ENCODE results near the gene MYO1H.
"Not testable (repeated sequence)": the region's sequence is repeated elsewhere in the genome, so short reads cannot be mapped to it uniquely, and the experiment has no call there.

MYO1H gene

DNA sequence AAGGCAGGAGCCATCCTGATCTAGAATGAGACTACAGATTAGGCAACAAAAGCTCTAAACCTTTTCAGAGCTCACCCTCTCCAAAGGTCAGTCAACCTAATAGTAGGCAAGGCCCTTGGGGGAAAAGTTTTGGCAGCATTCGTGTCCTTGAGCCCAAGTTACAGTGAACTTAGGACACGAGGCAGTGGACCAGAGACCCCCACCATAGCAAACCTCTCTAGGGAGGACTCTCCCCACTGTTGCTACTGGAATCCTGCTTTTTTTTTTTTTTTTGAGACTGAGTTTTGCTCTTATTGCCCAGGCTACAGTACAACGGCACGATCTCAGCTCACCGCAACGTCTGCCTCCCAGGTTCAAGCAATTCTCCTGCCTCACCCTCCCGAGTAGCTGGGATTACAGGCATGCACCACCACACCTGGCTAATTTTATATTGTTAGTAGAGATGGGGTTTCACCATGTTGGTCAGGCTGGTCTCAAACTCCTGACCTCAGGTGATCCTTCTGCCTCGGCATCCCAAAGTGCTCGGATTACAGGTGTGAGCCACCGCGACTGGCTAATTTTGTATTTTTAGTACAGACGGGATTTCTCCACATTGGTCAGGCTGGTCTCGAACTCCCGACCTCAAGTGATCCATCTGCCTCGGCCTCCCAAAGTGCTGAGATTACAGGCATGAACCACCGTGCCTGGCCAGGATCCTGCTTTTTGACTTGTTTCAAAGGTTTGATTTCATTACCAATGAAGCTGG is 126.0 kb downstream of the MYO1H start:
- not testable (repeated sequence) for DNase-seq (ENCODE audit: low spot score)

DNA sequence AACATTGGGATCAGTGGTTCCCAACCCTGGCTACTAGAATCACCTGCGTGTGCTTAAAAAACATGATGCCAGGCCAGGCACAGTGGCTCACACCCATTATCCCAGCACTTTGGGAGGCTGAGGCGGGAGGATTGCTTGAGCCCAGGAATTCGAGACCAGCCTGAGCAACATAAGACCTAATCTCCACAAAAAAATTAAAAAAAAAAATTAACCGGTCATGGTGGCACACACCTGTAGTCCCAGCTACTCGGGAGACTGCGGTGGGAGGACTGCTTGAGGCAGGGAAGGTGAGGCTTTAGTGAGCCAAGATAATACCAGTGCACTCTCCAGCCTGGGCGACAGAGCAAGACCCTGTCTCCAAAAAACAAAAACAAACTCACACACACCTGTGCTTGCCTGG is 127.4 kb downstream of the MYO1H start:
- no peak for DNase-seq (ENCODE audit: low spot score)

DNA sequence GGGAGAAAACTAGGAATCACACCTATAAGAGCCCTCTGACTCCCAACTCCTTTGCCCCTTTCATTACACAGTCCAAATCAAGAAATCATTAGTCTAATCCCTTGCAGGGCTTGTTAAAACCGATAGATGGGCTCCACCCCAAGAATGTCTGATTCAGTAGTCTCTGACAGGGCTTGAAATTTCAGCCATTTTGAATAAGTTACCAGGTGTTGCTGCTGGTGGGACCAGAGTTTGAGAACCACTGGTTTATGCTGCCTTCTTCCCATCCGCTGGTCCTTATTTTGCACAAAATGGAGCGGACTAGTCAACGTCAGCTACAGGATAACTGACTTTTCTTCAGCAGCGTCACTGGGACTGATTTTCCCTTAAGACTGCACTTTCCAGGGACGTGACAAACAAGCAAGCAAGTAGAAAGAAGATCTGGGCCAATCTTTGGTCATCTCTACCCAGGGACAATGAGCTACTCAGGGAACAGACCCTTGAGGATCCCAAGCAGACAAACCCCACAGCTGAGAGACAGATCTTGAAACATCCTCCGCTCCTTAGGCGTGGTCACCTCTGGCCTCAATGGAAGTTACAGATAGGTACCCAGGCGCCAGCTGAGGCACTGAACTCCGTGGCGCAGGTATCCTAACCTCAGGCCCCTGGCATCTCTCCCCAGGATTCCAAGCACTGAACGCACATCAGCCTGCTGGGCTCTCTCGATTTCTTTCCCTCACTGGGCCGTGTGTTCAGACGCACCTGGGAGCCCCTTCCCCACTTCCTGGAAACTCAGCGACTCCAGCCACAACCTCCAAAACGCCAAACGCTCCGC is 128.5 kb downstream of the MYO1H start:
- no peak for DNase-seq (ENCODE audit: low spot score)

DNA sequence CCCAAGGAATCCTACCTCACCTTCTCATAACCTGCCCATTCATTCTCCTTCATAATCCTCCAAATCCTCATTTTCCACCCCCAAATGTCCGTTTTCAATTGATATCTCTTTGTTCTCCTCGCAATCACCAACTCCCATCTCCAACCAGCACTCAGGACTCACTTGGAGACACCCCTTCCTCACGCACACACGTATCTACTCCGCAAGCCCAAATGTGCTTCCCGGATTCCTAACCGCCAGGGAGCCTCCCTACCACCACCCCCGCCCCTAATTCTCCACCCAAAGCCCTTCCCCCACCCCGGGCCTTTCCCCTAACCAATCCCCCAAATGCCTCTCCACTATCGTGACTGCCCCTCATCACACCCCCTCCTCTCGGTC is 129.1 kb downstream of the MYO1H start:
- no peak for DNase-seq (ENCODE audit: low spot score)

DNA sequence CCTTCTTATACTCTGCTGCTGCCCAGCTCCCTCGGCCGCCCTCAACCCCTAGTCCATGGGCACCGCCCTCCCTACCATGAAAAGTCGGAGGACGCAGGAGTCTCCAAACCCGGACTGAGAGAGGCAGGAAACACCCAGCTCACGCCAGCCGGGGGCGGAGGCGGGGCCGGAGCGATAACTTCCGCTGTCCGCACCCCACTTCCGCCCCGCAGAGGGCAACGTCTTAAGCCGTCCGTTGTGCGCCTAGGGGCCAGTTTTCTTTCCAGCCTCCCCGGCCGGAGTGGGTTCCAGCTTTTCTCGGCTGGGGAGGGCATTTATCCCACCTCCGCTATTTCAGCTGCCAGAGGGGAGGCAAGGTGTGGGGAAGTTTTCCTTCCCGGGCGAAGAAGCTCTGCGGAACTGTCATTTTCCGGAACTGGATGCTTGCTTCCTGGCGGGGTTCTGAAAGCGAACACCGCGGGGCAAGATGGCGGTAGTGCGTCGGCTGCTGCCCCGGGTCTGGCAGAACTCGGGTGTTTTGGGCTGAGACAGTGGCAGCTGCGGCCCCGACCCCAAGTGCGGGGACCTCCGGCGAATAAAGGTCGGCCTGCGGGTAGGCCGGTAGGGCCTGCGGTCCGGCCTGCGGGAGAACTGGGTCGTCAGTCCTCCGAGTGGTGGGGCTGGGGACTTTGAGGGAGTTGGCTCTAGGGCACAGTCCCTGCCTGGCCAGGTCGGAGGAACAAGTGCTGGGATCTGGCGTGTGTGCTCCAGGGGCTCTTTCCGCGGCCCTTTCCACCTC is 129.7 kb downstream of the MYO1H start, which contains the start of the genes KCTD10 and UBE3B:
Gene KCTD10 (minus strand): TSS at position 116 of the 778 bp plus-strand sequence. CDS start 38 bp downstream, at position 78.
Gene UBE3B (plus strand): TSS at position 450 of the 778 bp plus-strand sequence. CDS start 5,918 bp downstream, outside the sequence.
- DNase-seq (ENCODE audit: low spot score), result peak; percentile 92

DNA sequence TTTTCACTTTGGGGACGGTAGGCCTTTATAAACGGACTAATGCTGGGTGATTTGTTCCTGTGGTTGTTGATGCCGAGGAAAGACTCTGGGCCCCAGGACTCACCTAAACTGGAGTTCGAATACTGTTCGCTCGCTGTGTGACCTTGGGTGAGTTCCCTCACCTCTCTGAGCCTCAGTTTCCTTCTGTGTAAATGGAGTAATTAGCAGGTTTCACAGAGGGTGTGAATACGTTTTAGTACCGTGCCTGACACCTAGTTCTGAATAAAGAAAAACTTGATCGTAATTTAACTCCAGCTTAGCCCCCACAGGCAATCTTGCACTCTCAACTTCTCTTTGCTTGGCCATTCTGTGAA is 130.2 kb downstream of the MYO1H start:
- no peak for DNase-seq (ENCODE audit: low spot score)

DNA sequence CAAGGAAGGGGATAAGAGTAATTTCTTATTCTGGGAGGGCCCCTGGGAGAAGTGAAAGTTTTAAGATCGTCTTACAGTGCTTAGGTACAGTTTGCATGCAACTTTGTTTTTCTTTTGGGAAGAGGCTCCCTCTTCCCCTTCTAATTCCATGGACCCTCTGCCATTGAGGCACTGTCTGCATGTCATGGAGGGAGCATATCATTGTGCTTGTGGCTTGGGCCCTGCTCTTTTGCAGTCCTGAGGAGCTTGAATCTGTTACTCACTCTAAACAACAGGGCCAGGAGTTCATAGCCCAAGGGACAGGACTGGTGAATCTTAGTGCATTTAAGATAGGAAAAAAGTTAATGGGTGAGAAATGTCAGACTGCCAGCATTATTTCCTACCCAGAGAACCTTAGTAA is 132.1 kb downstream of the MYO1H start:
- no peak for DNase-seq (ENCODE audit: low spot score)

DNA sequence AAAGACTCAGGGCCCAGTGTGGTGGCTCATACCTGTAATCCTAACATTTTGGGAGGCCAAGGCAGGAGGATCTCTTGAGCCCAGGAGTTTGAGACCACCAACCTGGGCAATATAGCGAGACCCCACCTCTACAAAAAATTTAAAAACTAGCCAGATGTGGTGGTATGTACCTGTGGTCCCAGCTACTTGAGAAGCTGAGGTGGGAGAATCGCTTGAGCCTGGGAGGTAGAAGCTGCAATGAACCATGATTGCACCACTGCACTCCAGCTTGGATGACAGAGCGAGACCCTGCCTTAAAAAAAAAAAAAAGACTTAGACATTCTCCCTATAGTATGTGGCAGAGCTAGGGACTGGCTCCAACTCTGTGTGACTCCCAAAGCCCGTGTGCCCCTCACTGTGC is 132.7 kb downstream of the MYO1H start:
- no peak for DNase-seq (ENCODE audit: low spot score)

DNA sequence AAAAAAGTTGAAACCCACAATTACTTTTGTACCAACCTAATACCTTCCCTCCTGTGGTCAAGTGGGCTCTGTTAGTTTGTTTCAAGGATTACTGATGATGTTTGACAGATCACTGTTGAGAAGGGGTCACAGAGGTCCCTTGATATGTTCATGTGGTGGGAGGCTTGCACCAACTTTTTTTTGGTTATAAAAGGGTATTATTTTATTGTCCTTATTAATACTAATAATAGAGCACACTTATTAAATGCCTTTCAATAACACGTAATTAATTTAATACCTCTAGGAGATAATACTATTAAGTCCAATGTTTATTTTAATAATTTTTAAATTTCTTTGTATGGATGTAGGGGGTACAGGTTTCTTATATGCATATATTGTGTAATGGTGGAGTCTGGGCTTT is 134.2 kb downstream of the MYO1H start:
- DNase-seq (ENCODE audit: low spot score), result no peak

DNA sequence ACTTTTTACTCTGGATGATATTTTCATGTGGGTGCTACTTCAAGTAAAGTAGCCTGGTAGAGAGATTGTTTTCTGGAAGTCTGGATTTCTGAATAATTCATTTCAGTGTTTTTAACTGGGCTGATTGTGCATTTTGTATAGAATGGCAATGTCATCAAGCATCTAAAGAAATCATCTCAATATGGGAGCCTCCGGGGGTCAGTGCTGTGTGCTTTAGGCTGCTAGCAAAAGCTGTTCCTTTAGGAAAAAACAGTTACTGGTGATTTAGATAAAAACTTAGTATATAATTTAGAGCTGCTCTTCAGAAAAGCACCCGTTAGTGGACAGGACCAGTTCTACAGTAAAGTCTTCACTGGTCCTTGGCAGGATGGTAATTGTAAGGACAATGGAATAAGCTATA is 134.8 kb downstream of the MYO1H start:
- DNase-seq (ENCODE audit: low spot score), result no peak

DNA sequence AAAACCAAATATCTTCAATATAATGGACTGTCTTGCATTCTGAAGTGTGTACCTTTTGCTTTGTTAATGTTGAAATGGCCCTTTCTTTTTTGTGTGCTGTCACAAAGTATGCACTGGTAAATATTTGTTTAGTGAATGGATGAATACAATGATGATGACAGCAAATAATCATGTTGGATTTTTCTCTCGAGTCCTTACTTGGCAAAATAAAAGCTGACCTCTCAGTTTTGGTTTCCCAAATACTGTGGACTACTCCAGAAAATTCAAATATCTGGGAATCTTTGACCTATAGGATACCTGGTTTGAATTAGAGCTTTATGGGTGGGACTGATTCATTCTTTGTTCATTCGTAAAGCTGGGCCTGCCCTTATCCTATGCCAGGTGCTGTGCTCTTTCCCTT is 135.2 kb downstream of the MYO1H start:
- DNase-seq (ENCODE audit: low spot score), result no peak

DNA sequence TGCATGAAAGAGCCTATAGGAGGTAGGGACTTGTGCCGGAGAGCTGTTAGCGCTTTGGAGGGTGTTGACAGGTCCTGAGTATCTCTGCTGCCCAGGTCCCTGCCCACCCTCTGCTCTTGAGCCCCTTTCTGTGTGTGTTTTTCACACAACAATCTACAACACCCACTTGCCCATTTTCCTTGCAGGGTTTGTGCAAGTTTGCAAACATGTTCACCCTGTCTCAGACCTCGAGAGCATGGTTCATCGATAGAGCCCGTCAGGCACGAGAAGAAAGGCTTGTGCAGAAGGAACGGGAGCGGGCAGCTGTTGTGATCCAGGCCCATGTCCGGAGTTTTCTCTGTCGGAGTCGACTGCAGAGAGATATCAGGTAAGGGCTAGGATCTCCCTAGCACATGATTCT is 135.6 kb downstream of the MYO1H start:
- no peak for DNase-seq (ENCODE audit: low spot score)

DNA sequence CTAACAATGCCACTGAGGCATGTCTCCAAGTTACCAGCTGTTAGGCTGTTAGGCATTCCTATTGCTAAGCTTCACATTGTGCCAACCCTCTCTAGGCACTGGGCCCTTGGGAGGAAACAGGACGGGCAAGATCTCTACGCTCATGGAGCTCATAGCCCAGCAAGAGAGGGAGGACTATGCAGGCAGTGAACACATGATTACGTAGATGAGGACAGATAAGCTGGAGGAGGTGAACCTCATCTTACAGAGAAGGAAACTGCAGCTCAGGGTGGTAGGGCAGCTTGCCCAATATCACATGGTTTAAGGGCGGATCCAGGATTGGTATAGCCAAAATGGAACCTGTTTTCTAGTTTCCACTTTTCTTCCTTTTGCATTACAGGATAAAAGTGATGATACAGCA is 137.5 kb downstream of the MYO1H start:
- DNase-seq (ENCODE audit: low spot score), result no peak

DNA sequence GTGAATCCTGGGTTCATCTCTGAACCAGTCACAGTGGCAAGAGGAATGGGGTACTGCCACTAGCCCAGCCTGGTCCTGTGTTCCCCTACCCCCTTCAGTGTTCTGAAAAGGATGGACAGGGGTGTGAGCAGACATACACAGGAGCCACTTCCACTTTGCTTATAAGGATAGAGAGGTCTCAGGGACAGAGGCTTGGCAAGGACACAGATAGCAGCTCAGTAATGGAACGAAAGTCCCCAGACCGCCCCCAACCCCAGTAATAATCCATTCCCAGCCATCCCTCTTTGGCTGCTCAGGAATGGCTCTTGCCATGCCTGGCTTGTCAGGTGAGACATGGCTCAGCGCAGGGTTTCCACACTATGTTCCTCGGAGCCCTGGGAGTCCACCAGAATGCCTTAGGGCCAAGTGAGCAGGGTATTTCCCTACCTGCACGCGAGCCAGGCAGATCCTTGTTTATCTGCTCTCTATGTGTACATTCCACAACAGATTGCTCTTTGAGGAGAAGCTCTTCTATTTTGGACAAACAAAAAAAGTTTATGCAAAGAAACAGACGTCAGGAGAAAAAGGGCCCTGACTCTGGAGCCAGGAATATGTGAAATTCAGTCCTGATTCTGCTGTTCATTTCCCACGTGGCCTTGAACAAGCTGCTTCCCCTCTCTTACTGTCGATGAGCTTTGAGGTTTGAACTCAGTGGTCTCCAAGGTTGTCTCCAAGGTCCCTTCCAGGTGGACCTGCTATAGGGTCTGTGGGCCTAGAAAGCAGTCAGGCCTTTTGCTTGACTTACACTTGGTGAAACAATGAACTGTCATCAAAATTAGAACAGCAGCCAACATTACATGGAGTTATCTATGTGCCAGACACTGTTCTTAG is 139.7 kb downstream of the MYO1H start:
- no peak for DNase-seq (ENCODE audit: low spot score)

DNA sequence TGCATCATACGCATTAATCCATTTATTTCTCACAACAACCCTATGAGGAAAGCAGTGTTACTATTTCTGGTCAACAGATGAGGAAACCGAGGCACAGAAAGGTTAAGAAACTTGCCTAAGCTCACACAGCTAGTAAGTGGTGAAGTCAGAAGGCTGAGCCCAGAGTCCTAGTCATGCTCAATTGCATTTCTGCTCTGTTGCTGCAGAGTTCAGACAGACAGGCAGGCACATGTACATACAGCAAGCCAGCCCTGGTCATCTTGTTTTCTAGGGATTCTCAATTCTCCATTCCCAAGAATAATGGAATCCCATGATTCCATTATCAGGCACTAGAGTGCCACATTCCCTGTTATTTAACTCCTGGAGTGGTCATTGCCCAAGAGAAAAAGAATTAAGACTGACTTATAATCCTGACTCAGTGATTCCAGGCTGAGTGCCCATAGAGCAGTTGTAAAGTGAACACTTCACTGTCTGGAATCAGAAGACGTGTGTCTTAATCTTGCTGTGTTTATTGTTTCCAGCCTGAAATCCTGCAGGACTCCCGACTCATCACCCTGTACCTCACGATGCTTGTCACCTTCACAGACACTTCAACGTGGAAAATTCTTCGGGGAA is 140.5 kb downstream of the MYO1H start:
- no peak for DNase-seq (ENCODE audit: low spot score)

DNA sequence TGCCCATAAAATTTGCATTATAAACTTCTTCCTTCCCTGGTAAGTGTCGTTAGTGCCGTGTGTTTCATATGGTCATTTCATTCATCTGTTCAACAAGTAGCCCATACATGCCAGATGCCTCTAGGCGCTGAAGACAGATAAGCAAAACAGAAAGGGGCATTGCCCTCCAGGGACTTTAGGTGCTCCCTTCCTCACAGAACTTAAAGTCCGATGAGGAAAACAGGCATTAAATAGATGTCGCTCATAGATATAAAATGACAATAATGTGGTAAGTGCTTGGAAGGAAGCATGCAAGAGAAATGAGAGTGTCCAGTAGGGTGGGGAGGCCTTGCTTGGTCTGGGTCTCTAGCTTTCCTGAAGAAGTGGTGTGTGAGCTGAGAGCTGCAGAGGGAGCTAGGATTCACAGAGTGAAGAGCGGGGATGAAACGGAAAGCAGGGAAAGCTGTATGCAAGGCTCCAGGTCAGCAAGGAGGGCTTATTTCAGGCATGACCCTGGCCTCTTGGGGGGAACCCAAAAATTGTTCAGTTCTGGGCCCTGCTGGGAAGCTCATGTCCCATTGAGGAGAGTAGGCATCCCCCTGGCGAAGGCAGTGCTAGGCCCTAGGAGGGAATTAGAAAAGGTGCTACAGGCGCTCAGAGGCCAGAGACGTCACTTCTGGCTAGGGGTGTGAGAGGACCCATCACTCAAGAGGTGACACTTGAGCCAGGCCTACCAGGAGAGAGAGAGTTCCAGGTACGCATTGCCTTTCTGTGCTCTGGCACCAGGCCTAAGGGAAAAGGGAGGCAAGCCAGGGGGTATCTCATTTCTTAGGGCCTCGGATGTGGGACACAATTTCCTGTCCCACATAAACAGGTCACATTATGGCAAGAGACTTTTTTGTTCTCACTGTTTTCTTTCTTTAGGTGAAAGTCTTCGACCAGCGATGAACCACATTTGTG is 141.6 kb downstream of the MYO1H start:
- DNase-seq (ENCODE audit: low spot score), result no peak

DNA sequence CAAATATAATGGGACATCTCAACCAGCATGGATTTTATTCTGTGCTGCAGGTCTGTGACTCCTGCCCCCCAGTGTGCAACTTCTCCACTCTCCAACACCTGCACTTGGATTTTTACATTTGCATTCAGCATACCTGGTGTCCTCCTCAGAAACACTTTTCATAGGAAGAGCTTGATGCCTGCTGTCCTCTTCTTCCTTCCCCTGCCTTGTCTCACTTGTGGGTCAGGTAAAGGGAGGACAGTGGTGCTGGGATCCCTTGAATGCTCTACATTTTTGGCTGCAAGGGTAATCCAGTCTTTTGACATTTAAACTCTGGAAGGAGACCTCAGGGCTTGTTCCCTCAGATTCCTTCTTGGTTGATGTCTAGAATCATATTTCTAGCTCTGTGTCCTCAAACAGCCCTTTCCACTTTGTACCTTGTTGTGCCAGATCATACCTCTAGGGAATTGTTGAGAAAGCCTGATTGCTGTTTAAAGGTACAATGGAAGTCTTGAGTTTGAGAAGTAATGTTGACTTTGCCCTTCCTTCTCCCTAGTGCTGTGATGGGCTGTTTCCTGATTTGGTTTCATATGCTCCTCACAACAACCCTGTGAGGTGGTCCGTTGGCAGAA is 142.4 kb downstream of the MYO1H start:
- no peak for DNase-seq (ENCODE audit: low spot score)

DNA sequence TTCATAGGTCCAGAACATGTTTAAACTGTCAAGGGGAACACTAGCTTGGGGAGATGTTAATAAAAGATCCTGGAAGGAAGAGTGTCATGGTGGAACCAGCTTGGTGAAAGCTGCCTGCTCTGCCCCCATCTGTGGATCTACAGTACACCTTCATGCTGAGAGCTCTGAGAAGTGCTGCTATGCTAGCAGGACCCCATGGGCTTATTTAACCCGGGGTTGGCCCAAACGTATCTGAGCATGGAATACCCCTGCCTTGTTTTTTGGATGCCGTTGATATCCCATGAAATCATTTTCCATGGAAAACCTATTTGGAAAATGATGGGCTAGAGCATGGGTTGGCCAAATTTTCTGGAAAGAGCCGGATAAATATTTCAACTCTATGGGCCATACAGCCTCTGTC is 144.0 kb downstream of the MYO1H start:
- DNase-seq (ENCODE audit: low spot score), result no peak

DNA sequence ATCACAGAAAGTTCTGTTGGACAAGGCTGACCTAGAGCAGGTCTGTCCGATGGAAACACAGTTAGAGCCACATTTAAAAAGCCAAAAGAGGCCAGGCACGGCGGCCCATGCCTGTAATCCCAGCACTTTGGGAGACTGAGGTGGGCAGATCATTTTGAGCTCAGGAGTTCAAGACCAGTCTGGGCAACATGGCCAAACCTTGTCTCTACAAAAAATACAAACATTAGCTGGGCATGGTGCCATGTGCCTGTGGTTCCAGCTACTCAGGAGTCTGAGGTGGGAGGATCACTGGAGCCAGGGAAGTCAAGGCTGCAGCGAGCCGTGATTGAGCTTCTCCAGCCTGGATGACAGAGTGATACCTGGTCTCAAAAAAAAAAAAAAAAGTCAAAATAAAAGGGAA is 144.7 kb downstream of the MYO1H start:
- no peak for DNase-seq (ENCODE audit: low spot score)

DNA sequence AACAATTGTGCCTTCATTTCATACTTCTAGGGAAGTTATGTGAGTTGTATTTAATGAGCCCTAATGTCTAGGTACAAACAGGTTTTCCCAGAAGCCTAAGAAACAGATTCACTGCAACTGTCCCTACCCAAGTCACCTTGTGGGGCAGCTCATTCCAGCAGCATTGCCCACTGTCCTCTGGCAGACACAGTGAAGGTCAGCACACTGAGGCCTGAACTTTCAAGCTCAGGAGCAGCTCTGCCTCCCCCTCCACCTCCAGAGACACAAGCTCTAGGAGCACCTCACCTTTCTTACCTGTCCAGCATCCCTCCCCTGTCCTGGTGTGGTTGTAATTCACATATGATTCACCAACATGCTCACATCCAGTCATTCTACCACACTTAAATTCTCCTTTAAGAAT is 145.4 kb downstream of the MYO1H start:
- no peak for DNase-seq (ENCODE audit: low spot score)
